Esophagus squamous epithelium (tissue), 4 donors: ENCODE data around the gene RASGRP2.

Source experiments
- POLR2A ChIP-seq, 4 donors: fragments of 450-650 bp; IDR thresholded peaks; one replicate each; pipeline ENCODE4 v1.6.1; 2017; ENCODE audit warnings: antibody characterized with exemption in 4 of 4, mild to moderate bottlenecking in 4 of 4, moderate library complexity in 3 of 4
- TF ChIP-seq, protein P1 (sequence below), 6 experiments: fragments of 450-650 bp in 4 of 6; fragments of 200-600 bp in 2 of 6; sonication (generic) in 2 of 6; IDR thresholded peaks; one replicate each; pipeline ENCODE4 v1.5.1; 2016 to 2019; ENCODE audit warnings: antibody characterized with exemption in 6 of 6, mild to moderate bottlenecking in 4 of 6, moderate library complexity in 4 of 6

DNA sequence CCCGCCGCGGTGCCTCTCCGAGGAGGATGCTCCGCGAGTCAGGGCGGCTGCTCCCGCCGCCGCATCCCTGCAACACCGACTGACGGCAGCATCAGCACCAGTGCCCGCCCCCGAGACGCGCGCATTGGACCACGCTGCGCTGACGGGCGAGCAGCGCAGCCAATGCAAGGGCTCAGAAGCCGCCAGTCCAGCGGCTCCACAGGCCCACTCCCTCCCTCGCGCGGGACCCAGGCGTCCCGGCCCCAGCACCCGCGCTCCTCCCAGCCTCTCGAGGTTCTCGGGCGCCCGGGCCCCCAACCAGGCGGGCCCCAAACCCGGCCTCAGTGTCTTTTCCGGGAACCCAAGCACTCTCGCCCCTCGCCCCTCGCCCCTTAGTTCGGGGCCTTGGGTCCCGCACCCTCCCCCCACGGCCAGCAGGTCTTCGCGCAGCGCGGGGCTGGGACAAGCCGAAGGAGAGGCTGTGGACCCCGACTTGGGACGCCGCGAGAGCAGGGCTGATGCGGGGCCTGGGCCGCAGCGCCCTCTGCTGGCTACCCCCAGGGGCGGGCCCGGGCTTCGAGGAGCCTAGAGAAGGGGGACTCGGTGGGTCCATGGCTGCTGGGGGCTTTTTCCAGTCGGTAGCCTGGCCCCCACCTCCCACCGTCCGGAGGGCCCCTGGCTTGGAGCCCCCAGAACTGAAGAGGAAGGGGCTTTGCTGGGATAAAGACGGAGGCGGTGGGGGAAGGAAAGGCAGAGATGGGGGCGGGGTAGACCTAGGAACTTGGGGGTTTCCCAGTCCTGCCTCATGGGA, 20.6 kb downstream of the RASGRP2 start, which contains the start of gene NRXN2:
- TF ChIP-seq POLR2A (IDR thresholded peaks at IDR 0.05) = no peak
- TF ChIP-seq, protein P1, sequence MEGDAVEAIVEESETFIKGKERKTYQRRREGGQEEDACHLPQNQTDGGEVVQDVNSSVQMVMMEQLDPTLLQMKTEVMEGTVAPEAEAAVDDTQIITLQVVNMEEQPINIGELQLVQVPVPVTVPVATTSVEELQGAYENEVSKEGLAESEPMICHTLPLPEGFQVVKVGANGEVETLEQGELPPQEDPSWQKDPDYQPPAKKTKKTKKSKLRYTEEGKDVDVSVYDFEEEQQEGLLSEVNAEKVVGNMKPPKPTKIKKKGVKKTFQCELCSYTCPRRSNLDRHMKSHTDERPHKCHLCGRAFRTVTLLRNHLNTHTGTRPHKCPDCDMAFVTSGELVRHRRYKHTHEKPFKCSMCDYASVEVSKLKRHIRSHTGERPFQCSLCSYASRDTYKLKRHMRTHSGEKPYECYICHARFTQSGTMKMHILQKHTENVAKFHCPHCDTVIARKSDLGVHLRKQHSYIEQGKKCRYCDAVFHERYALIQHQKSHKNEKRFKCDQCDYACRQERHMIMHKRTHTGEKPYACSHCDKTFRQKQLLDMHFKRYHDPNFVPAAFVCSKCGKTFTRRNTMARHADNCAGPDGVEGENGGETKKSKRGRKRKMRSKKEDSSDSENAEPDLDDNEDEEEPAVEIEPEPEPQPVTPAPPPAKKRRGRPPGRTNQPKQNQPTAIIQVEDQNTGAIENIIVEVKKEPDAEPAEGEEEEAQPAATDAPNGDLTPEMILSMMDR (IDR thresholded peaks at IDR 0.05) = peak; percentile 76 to 94 (median 88)
